HepG2 (cell line): Measurements from ENCODE around the gene RGS6. TPM values are rescaled to one million over a fixed set of nuclear protein-coding genes. Genes with fewer than 3 reads are reported as not detected.

Source experiments
- CREB3 ChIP-seq: sonication (generic); formaldehyde crosslinking; IDR thresholded peaks from 2 replicates; pipeline ENCODE4 v1.5.0; 2020; ENCODE audit warnings: missing genetic modification reagents
- KDM2A ChIP-seq: sonication (generic); formaldehyde crosslinking; IDR thresholded peaks from 2 replicates; pipeline ENCODE4 v1.4.0; 2020; ENCODE audit warnings: low read depth, missing genetic modification reagents, borderline replicate concordance
- KLF12 ChIP-seq: sonication (generic); formaldehyde crosslinking; IDR thresholded peaks from 2 replicates; pipeline ENCODE4 v1.4.0; 2020; ENCODE audit warnings: missing genetic modification reagents, borderline replicate concordance
- MLLT10 ChIP-seq: sonication (generic); formaldehyde crosslinking; IDR thresholded peaks from 2 replicates; pipeline ENCODE4 v1.4.0; 2020; ENCODE audit warnings: missing genetic modification reagents
- PRPF4 ChIP-seq: fragments of 200-400 bp; formaldehyde crosslinking; IDR thresholded peaks from 2 replicates; pipeline ENCODE4 v1.6.1; 2016; ENCODE audit warnings: low read length, low read depth; ENCODE audit not compliant: poor library complexity, severe bottlenecking
- ZC3H13 ChIP-seq: sonication (generic); formaldehyde crosslinking; IDR thresholded peaks from 2 replicates; pipeline ENCODE4 v1.8.1; 2023; ENCODE audit warnings: mild to moderate bottlenecking, missing genetic modification reagents, moderate library complexity
- ZNF318 ChIP-seq: sonication (generic); formaldehyde crosslinking; IDR thresholded peaks from 2 replicates; pipeline ENCODE4 v1.4.0; 2020; ENCODE audit warnings: mild to moderate bottlenecking, missing genetic modification reagents
- ZNF441 ChIP-seq: sonication (generic); formaldehyde crosslinking; IDR thresholded peaks from 2 replicates; pipeline ENCODE4 v1.7.0; 2021; ENCODE audit warnings: missing genetic modification reagents, borderline replicate concordance
- ZNF468 ChIP-seq: sonication (generic); formaldehyde crosslinking; IDR thresholded peaks from 2 replicates; pipeline ENCODE4 v1.8.0; 2022; ENCODE audit warnings: mild to moderate bottlenecking, moderate library complexity, missing genetic modification reagents
- ZNF543 ChIP-seq: sonication (generic); formaldehyde crosslinking; IDR thresholded peaks from 2 replicates; pipeline ENCODE4 v1.4.0; 2020; ENCODE audit warnings: mild to moderate bottlenecking, missing genetic modification reagents
- ZNF761 ChIP-seq: sonication (generic); formaldehyde crosslinking; conservative IDR thresholded peaks from 2 replicates; pipeline ENCODE4 v1.4.0; 2020; ENCODE audit warnings: mild to moderate bottlenecking, missing genetic modification reagents
- ZNF780A ChIP-seq: sonication (generic); formaldehyde crosslinking; IDR thresholded peaks from 2 replicates; pipeline ENCODE4 v1.8.0; 2022; ENCODE audit warnings: mild to moderate bottlenecking, missing genetic modification reagents, moderate library complexity
- ZNF878 ChIP-seq: sonication (generic); formaldehyde crosslinking; IDR thresholded peaks from 2 replicates; pipeline ENCODE4 v1.8.1; 2023; ENCODE audit warnings: mild to moderate bottlenecking, missing genetic modification reagents, moderate library complexity
- polyA plus RNA-seq, 8 experiments: library from polyadenylated mRNA; depleted of rRNA in 3 of 8; stranded (reverse) in 7 of 8; unstranded in 1 of 8; fragments of >200 nt; fragmentation: Illumina TruSeq in 4 of 8; extraction: Trizol in 4 of 8; gene quantifications; 2 replicates each; pipeline versions ENCODE4 v1.2.1 to v1.2.3, GENCODE V29; 2011 to 2016; ENCODE audit warnings: low read depth in 4 of 8, missing spikeins in 1 of 8, mixed read lengths in 1 of 8; ENCODE audit not compliant: insufficient read depth in 1 of 8
- total RNA-seq, 5 experiments: library from RNA; depleted of rRNA; stranded (reverse); fragments of >200 nt; fragmentation: Illumina TruSeq; extraction: Trizol; gene quantifications; 2 replicates each; pipeline ENCODE4 v1.2.3, GENCODE V29; 2016; ENCODE audit warnings: low read depth in 1 of 5

RGS6 gene
- total and polyA plus RNA-seq, 2 of the 13 experiments (the other 11 are each of a cell fraction or from before 2014, with no cell fraction given), result not detected

- no peak for TF ChIP-seq ZNF318
- no peak for TF ChIP-seq ZNF441 (CRISPR knock-in tag)
- no peak for TF ChIP-seq ZNF780A
- TF ChIP-seq ZNF878 (CRISPR knock-in tag), result no peak
- TF ChIP-seq KLF12 (CRISPR knock-in tag), result no peak
- no peak for TF ChIP-seq ZC3H13 (CRISPR knock-in tag)
- no peak for TF ChIP-seq KDM2A (CRISPR knock-in tag)
- no peak for TF ChIP-seq PRPF4
- no peak for TF ChIP-seq ZNF761
- TF ChIP-seq ZNF543 (CRISPR knock-in tag), result no peak
- TF ChIP-seq CREB3 (CRISPR knock-in tag), result no peak
- no peak for TF ChIP-seq MLLT10 (CRISPR knock-in tag)
- TF ChIP-seq ZNF468 (CRISPR knock-in tag), result no peak
Measured at GRCh38 chr14:72483311-72483710, 551.1 kb downstream of the RGS6 start (continued).
